Measurements from ENCODE around the gene ZIC5. TPM values are rescaled to one million over a fixed set of nuclear protein-coding genes. Genes with fewer than 3 reads are reported as not detected.

Gene ZIC5
- total RNA-seq, 2 experiments from 2014 or later, result not detected

- Mint-ChIP-seq H3K27ac (peak overlapping the region; percentile 72), H3K27me3 (peaks cover 76% of the 10 kb centered on the region), H3K4me3 (peak overlapping the region; percentile 57), H3K4me1 (peaks cover 23% of the 10 kb centered on the region), H3K36me3 (ENCODE audit: low read depth) (peaks cover 14% of the 10 kb centered on the region), H3K9me3 (no peaks in the 10 kb centered on the region)
- CTCF ChIA-PET, result interaction anchor here (0.8 kb wide), 1 partner anchor 71 kb away, joined by 3 read pairs; no protein-coding TSS in a partner anchor
- POLR2A ChIA-PET, result interaction anchor here (0.7 to 1.1 kb wide), 3 partner anchors 12 to 314 kb away, joined by 3 read pairs; no protein-coding TSS in a partner anchor
- DNase-seq, result peak; percentile 41
Observed at GRCh38 chr13:99969919-99970650, 1.5 kb downstream of the ZIC5 start.

- POLR2A ChIA-PET, result interaction anchor here (1.1 kb wide), 1 partner anchor 313 kb away, joined by 3 read pairs; no protein-coding TSS in a partner anchor
Observed at GRCh38 chr13:99969453-99969918, 2.1 kb downstream of the ZIC5 start.

GRCh38 chr13:99968521-99969452 lies 2.8 kb downstream of the ZIC5 start:
- CTCF ChIA-PET, result no interaction called here
- H3K27me3 Mint-ChIP-seq, result peaks cover 68% of the 10 kb centered on the region
- POLR2A ChIA-PET, result no interaction called here
- no peaks in the 10 kb centered on the region for H3K9me3 Mint-ChIP-seq
- H3K36me3 Mint-ChIP-seq (ENCODE audit: low read depth), result peaks cover 14% of the 10 kb centered on the region
- peak overlapping the region; percentile 63 for H3K4me3 Mint-ChIP-seq
- DNase-seq, result no peak
- H3K27ac Mint-ChIP-seq, result peak overlapping the region; percentile 68
- peaks cover 23% of the 10 kb centered on the region for H3K4me1 Mint-ChIP-seq

More at GRCh38 chr13:99969453-99969918, 2.1 kb downstream of the ZIC5 start:
- no peaks in the 10 kb centered on the region for H3K9me3 Mint-ChIP-seq
- peaks cover 23% of the 10 kb centered on the region for H3K4me1 Mint-ChIP-seq
- H3K27ac Mint-ChIP-seq, result peak overlapping the region; percentile 72
- H3K36me3 Mint-ChIP-seq (ENCODE audit: low read depth), result peaks cover 14% of the 10 kb centered on the region
- H3K4me3 Mint-ChIP-seq, result peak overlapping the region; percentile 63
- DNase-seq, result no peak
- CTCF ChIA-PET, result interaction anchor here (0.8 kb wide), 1 partner anchor 71 kb away, joined by 3 read pairs; no protein-coding TSS in a partner anchor
- H3K27me3 Mint-ChIP-seq, result peaks cover 70% of the 10 kb centered on the region

- no peaks in the 10 kb centered on the region for H3K9me3 Mint-ChIP-seq
- H3K27ac Mint-ChIP-seq, result peak overlapping the region; percentile 27
- peaks cover 14% of the 10 kb centered on the region for H3K36me3 Mint-ChIP-seq (ENCODE audit: low read depth)
- peaks cover 62% of the 10 kb centered on the region for H3K27me3 Mint-ChIP-seq
- peaks cover 23% of the 10 kb centered on the region for H3K4me1 Mint-ChIP-seq
- DNase-seq, result no peak
- POLR2A ChIA-PET, result no interaction called here
- H3K4me3 Mint-ChIP-seq, result peak overlapping the region; percentile 11
- CTCF ChIA-PET, result interaction anchor here (1.0 kb wide), 1 partner anchor 15 kb away, joined by 3 read pairs; no protein-coding TSS in a partner anchor
Observed at GRCh38 chr13:99967869-99968520, 3.6 kb downstream of the ZIC5 start.

GRCh38 chr13:99967498-99967868 lies 4.1 kb downstream of the ZIC5 start:
- ChIA-PET CTCF (interaction anchor here (1.0 to 1.5 kb wide), 2 partner anchors 15 to 311 kb away, joined by 3 to 8 read pairs; no protein-coding TSS in a partner anchor), POLR2A (no interaction called here)
- Mint-ChIP-seq H3K27me3 (peaks cover 60% of the 10 kb centered on the region), H3K36me3 (ENCODE audit: low read depth) (peaks cover 14% of the 10 kb centered on the region), H3K27ac (peak overlapping the region; percentile 27), H3K4me3 (peak overlapping the region; percentile 11), H3K9me3 (no peaks in the 10 kb centered on the region), H3K4me1 (peaks cover 23% of the 10 kb centered on the region)
- no peak for DNase-seq

GRCh38 chr13:99966064-99966805 lies 5.3 kb downstream of the ZIC5 start:
- peaks cover 16% of the 10 kb centered on the region for H3K4me1 Mint-ChIP-seq
- CTCF ChIA-PET, result interaction anchor here (0.7 to 1.5 kb wide), 2 partner anchors 66 to 310 kb away, joined by 3 to 8 read pairs; no protein-coding TSS in a partner anchor
- POLR2A ChIA-PET, result no interaction called here
- H3K4me3 Mint-ChIP-seq, result no peak overlapping the region
- peaks cover 61% of the 10 kb centered on the region for H3K27me3 Mint-ChIP-seq
- DNase-seq, result no peak
- no peak overlapping the region for H3K27ac Mint-ChIP-seq
- H3K36me3 Mint-ChIP-seq (ENCODE audit: low read depth), result peaks cover 14% of the 10 kb centered on the region
- H3K9me3 Mint-ChIP-seq, result no peaks in the 10 kb centered on the region

GRCh38 chr13:99965329-99966000 lies 6.1 kb downstream of the ZIC5 start:
- Mint-ChIP-seq H3K27ac (no peak overlapping the region), H3K4me1 (peaks cover 16% of the 10 kb centered on the region), H3K27me3 (peaks cover 68% of the 10 kb centered on the region), H3K36me3 (ENCODE audit: low read depth) (peaks cover 14% of the 10 kb centered on the region), H3K9me3 (no peaks in the 10 kb centered on the region), H3K4me3 (no peak overlapping the region)
- ChIA-PET POLR2A (no interaction called here), CTCF (no interaction called here)
- no peak for DNase-seq

- POLR2A ChIA-PET, result no interaction called here
- no peak for DNase-seq
- no peak overlapping the region for H3K4me3 Mint-ChIP-seq
- peaks cover 10% of the 10 kb centered on the region for H3K4me1 Mint-ChIP-seq
- no peak overlapping the region for H3K27ac Mint-ChIP-seq
- peaks cover 71% of the 10 kb centered on the region for H3K27me3 Mint-ChIP-seq
- CTCF ChIA-PET, result no interaction called here
- H3K36me3 Mint-ChIP-seq (ENCODE audit: low read depth), result peaks cover 5% of the 10 kb centered on the region
- no peaks in the 10 kb centered on the region for H3K9me3 Mint-ChIP-seq
Observed at GRCh38 chr13:99963816-99964339, 7.7 kb downstream of the ZIC5 start.

- CTCF ChIA-PET, result no interaction called here
- DNase-seq, result no peak
- Mint-ChIP-seq H3K27me3 (peaks cover 77% of the 10 kb centered on the region), H3K4me3 (no peak overlapping the region), H3K27ac (no peak overlapping the region), H3K36me3 (ENCODE audit: low read depth) (no peaks in the 10 kb centered on the region), H3K4me1 (peaks cover 4% of the 10 kb centered on the region), H3K9me3 (no peaks in the 10 kb centered on the region)
- POLR2A ChIA-PET, result no interaction called here
Observed at GRCh38 chr13:99962242-99962641, 9.3 kb downstream of the ZIC5 start.

- no peaks in the 10 kb centered on the region for H3K9me3 Mint-ChIP-seq
- ChIA-PET CTCF (no interaction called here), POLR2A (no interaction called here)
- peaks cover 78% of the 10 kb centered on the region for H3K27me3 Mint-ChIP-seq
- H3K27ac Mint-ChIP-seq, result no peak overlapping the region
- H3K4me3 Mint-ChIP-seq, result no peak overlapping the region
- H3K36me3 Mint-ChIP-seq (ENCODE audit: low read depth), result no peaks in the 10 kb centered on the region
- no peak for DNase-seq
- peaks cover 6% of the 10 kb centered on the region for H3K4me1 Mint-ChIP-seq
Observed at GRCh38 chr13:99961636-99962035, 9.9 kb downstream of the ZIC5 start.

- ChIA-PET CTCF (no interaction called here), POLR2A (interaction anchor here (1.0 kb wide), 1 partner anchor 29 kb away, joined by 3 read pairs; no protein-coding TSS in a partner anchor)
- H3K27ac Mint-ChIP-seq, result no peak overlapping the region
- no peak overlapping the region for H3K4me3 Mint-ChIP-seq
- peaks cover 78% of the 10 kb centered on the region for H3K27me3 Mint-ChIP-seq
- no peaks in the 10 kb centered on the region for H3K36me3 Mint-ChIP-seq (ENCODE audit: low read depth)
- H3K9me3 Mint-ChIP-seq, result no peaks in the 10 kb centered on the region
- no peak for DNase-seq
- peaks cover 11% of the 10 kb centered on the region for H3K4me1 Mint-ChIP-seq
Observed at GRCh38 chr13:99960663-99961311, 10.8 kb downstream of the ZIC5 start.
